ENCODE data around the gene PRRX1.

The PRRX1 gene

DNA sequence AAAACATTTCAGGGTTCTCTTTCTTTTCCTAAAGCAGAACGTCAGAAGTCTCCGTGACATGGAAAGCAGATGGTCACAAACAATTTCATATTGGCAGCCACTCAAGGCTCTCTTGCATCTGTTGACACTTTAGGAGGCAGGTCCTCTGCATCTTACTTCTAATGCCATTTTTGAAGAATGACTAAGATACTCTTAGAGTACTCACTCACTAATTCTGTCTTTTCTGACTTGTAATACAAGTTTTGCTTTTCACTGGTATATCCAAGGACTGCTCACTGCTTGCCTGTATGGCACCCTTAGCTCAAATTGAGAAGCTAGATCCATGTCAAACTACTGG, 68.3 kb downstream of the PRRX1 start:
- Histone ChIP-seq H3K9me3 (ENCODE audit: control insufficient read depth, insufficient read depth, low read depth, low read length) (no peaks in the 10 kb centered on the region), H3K36me3 (ENCODE audit: control insufficient read depth in 2 of 2, insufficient read depth in 1 of 2, low read length in 2 of 2) (no peaks in the 10 kb centered on the region), H3K27ac (ENCODE audit: extremely low read depth, low read depth, low read length) (no peak overlapping the region), H3K4me3 (ENCODE audit: low read depth, low read length) (no peak overlapping the region), H3K4me1 (ENCODE audit: control insufficient read depth, insufficient read depth, low read length) (no peaks in the 10 kb centered on the region)
- POLR2A ChIA-PET = no interaction called here
- no peak for TF ChIP-seq ZNF623 (tag by site-specific recombination; IDR thresholded peaks at IDR 0.05)
- no peak for TF ChIP-seq ZNF324 (tag by site-specific recombination; IDR thresholded peaks at IDR 0.05)
- no peak for TF ChIP-seq ZNF426 (tag by site-specific recombination; IDR thresholded peaks at IDR 0.05)
- TF ChIP-seq ZNF555 (tag by site-specific recombination; conservative IDR thresholded peaks at IDR 0.05) = no peak
- TF ChIP-seq, protein P1, sequence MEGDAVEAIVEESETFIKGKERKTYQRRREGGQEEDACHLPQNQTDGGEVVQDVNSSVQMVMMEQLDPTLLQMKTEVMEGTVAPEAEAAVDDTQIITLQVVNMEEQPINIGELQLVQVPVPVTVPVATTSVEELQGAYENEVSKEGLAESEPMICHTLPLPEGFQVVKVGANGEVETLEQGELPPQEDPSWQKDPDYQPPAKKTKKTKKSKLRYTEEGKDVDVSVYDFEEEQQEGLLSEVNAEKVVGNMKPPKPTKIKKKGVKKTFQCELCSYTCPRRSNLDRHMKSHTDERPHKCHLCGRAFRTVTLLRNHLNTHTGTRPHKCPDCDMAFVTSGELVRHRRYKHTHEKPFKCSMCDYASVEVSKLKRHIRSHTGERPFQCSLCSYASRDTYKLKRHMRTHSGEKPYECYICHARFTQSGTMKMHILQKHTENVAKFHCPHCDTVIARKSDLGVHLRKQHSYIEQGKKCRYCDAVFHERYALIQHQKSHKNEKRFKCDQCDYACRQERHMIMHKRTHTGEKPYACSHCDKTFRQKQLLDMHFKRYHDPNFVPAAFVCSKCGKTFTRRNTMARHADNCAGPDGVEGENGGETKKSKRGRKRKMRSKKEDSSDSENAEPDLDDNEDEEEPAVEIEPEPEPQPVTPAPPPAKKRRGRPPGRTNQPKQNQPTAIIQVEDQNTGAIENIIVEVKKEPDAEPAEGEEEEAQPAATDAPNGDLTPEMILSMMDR (tag by site-specific recombination; IDR thresholded peaks at IDR 0.05) = no peak
- no peak for TF ChIP-seq ZXDB (tag by site-specific recombination; IDR thresholded peaks at IDR 0.05)
- no peak for TF ChIP-seq OSR2 (tag by site-specific recombination; IDR thresholded peaks at IDR 0.05)
- no peak for TF ChIP-seq ZNF354C (tag by site-specific recombination; IDR thresholded peaks at IDR 0.05; ENCODE audit: borderline replicate concordance, low read depth)
- TF ChIP-seq, protein P2, sequence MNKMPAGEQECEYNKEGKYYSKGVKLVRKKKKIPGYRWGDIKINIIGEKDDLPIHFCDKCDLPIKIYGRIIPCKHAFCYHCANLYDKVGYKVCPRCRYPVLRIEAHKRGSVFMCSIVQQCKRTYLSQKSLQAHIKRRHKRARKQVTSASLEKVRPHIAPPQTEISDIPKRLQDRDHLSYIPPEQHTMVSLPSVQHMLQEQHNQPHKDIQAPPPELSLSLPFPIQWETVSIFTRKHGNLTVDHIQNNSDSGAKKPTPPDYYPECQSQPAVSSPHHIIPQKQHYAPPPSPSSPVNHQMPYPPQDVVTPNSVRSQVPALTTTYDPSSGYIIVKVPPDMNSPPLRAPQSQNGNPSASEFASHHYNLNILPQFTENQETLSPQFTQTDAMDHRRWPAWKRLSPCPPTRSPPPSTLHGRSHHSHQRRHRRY (tag by site-specific recombination; IDR thresholded peaks at IDR 0.05) = no peak
- TF ChIP-seq, protein P3, sequence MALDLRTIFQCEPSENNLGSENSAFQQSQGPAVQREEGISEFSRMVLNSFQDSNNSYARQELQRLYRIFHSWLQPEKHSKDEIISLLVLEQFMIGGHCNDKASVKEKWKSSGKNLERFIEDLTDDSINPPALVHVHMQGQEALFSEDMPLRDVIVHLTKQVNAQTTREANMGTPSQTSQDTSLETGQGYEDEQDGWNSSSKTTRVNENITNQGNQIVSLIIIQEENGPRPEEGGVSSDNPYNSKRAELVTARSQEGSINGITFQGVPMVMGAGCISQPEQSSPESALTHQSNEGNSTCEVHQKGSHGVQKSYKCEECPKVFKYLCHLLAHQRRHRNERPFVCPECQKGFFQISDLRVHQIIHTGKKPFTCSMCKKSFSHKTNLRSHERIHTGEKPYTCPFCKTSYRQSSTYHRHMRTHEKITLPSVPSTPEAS (tag by site-specific recombination; IDR thresholded peaks at IDR 0.05) = no peak
- TF ChIP-seq KLF9 (tag by site-specific recombination; IDR thresholded peaks at IDR 0.05; ENCODE audit: low read depth) = no peak
- no peak for TF ChIP-seq ZBTB8A (tag by site-specific recombination; IDR thresholded peaks at IDR 0.05)
- TF ChIP-seq, protein P4, sequence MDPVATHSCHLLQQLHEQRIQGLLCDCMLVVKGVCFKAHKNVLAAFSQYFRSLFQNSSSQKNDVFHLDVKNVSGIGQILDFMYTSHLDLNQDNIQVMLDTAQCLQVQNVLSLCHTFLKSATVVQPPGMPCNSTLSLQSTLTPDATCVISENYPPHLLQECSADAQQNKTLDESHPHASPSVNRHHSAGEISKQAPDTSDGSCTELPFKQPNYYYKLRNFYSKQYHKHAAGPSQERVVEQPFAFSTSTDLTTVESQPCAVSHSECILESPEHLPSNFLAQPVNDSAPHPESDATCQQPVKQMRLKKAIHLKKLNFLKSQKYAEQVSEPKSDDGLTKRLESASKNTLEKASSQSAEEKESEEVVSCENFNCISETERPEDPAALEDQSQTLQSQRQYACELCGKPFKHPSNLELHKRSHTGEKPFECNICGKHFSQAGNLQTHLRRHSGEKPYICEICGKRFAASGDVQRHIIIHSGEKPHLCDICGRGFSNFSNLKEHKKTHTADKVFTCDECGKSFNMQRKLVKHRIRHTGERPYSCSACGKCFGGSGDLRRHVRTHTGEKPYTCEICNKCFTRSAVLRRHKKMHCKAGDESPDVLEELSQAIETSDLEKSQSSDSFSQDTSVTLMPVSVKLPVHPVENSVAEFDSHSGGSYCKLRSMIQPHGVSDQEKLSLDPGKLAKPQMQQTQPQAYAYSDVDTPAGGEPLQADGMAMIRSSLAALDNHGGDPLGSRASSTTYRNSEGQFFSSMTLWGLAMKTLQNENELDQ (tag by site-specific recombination; IDR thresholded peaks at IDR 0.05; ENCODE audit: low read depth) = no peak
- no peak for TF ChIP-seq KLF10 (tag by site-specific recombination; IDR thresholded peaks at IDR 0.05)
- TF ChIP-seq, protein P5, sequence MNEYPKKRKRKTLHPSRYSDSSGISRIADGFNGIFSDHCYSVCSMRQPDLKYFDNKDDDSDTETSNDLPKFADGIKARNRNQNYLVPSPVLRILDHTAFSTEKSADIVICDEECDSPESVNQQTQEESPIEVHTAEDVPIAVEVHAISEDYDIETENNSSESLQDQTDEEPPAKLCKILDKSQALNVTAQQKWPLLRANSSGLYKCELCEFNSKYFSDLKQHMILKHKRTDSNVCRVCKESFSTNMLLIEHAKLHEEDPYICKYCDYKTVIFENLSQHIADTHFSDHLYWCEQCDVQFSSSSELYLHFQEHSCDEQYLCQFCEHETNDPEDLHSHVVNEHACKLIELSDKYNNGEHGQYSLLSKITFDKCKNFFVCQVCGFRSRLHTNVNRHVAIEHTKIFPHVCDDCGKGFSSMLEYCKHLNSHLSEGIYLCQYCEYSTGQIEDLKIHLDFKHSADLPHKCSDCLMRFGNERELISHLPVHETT (tag by site-specific recombination; IDR thresholded peaks at IDR 0.05) = no peak
- no peak for TF ChIP-seq ZNF175 (tag by site-specific recombination; IDR thresholded peaks at IDR 0.05)
- TF ChIP-seq, protein P6, sequence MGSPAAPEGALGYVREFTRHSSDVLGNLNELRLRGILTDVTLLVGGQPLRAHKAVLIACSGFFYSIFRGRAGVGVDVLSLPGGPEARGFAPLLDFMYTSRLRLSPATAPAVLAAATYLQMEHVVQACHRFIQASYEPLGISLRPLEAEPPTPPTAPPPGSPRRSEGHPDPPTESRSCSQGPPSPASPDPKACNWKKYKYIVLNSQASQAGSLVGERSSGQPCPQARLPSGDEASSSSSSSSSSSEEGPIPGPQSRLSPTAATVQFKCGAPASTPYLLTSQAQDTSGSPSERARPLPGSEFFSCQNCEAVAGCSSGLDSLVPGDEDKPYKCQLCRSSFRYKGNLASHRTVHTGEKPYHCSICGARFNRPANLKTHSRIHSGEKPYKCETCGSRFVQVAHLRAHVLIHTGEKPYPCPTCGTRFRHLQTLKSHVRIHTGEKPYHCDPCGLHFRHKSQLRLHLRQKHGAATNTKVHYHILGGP (tag by site-specific recombination; IDR thresholded peaks at IDR 0.05) = no peak
- CTCF ChIA-PET = no interaction called here
